Smooth muscle cell (in vitro differentiated cells): Measurements from ENCODE around the gene NF1. TPM values are rescaled to one million over a fixed set of nuclear protein-coding genes. Genes with fewer than 3 reads are reported as not detected.

ENCODE experiments used
- DNase-seq: peaks from one replicate; lab custom pipeline; 2025; ENCODE audit not compliant: unreplicated experiment; lab: John Stamatoyannopoulos, UW
- H2AFZ ChIP-seq: fragments of 200-600 bp; sonication (generic); 2 replicates; pipeline ENCODE4 v1.6.0; 2016; ENCODE audit warnings: antibody characterized with exemption, low read depth, mild to moderate bottlenecking
- H3F3A ChIP-seq: fragments of 200-600 bp; sonication (generic); 2 replicates; pipeline ENCODE4 v1.6.0; 2017; ENCODE audit warnings: antibody characterized with exemption, low read depth
- H3K27ac ChIP-seq: fragments of 200-600 bp; sonication (generic); 2 replicates; pipeline ENCODE4 v1.5.1; 2016; ENCODE audit warnings: low read depth, mild to moderate bottlenecking
- H3K27me3 ChIP-seq: fragments of 200-600 bp; sonication (generic); 2 replicates; pipeline ENCODE4 v1.6.1; 2016; ENCODE audit warnings: low read depth, mild to moderate bottlenecking
- H3K36me3 ChIP-seq: fragments of 200-600 bp; sonication (generic); 2 replicates; pipeline ENCODE4 v1.5.1; 2016; ENCODE audit warnings: low read depth
- H3K4me1 ChIP-seq: fragments of 200-600 bp; sonication (generic); 2 replicates; pipeline ENCODE4 v1.5.1; 2016; ENCODE audit warnings: low read depth
- H3K4me2 ChIP-seq: fragments of 200-600 bp; sonication (generic); 2 replicates; pipeline ENCODE4 v1.6.0; 2016; ENCODE audit warnings: mild to moderate bottlenecking
- H3K4me3 ChIP-seq: fragments of 200-600 bp; sonication (generic); 2 replicates; pipeline ENCODE4 v1.5.1; 2016; ENCODE audit warnings: mild to moderate bottlenecking
- H3K79me2 ChIP-seq: fragments of 200-600 bp; sonication (generic); 2 replicates; pipeline ENCODE4 v1.6.0; 2016; ENCODE audit warnings: low read depth, mild to moderate bottlenecking
- H3K9ac ChIP-seq: fragments of 200-600 bp; sonication (generic); 2 replicates; pipeline ENCODE4 v1.6.0; 2016; ENCODE audit warnings: low read depth
- H3K9me3 ChIP-seq: fragments of 200-600 bp; sonication (generic); replicated peaks from 2 replicates; pipeline ENCODE4 v1.5.1; 2016; ENCODE audit warnings: low read depth
- H4K20me1 ChIP-seq: fragments of 200-600 bp; sonication (generic); 2 replicates; pipeline ENCODE4 v1.6.0; 2016; ENCODE audit warnings: low read depth
- WGBS: methylation state at CpG from one replicate; pipeline ENCODE4 v1.1.7; 2016; ENCODE audit warnings: low lambda C conversion rate; 5-methylcytosine and 5-hydroxymethylcytosine counted together
- polyA plus RNA-seq: library from polyadenylated mRNA; unstranded; fragments of >200 nt; fragmentation: Nextera tagmentation; extraction: Ambion mirVana; gene quantifications from 2 replicates; pipeline ENCODE4 v1.2.1, GENCODE V29; 2016
- total RNA-seq: library from RNA; depleted of rRNA; stranded (reverse); fragments of >200 nt; gene quantifications from 2 replicates; pipeline ENCODE4 v1.2.3, GENCODE V29; 2014
- TF ChIP-seq, protein P1 (sequence below): fragments of 200-600 bp; sonication (generic); IDR thresholded peaks from 2 replicates; pipeline ENCODE4 v1.5.1; 2017; ENCODE audit warnings: borderline replicate concordance, mild to moderate bottlenecking, antibody characterized with exemption; ENCODE audit not compliant: insufficient read depth, poor library complexity, severe bottlenecking

Gene NF1
- total and polyA plus RNA-seq, 2 experiments from 2014 or later: 7.6 to 74.3 TPM

DNA sequence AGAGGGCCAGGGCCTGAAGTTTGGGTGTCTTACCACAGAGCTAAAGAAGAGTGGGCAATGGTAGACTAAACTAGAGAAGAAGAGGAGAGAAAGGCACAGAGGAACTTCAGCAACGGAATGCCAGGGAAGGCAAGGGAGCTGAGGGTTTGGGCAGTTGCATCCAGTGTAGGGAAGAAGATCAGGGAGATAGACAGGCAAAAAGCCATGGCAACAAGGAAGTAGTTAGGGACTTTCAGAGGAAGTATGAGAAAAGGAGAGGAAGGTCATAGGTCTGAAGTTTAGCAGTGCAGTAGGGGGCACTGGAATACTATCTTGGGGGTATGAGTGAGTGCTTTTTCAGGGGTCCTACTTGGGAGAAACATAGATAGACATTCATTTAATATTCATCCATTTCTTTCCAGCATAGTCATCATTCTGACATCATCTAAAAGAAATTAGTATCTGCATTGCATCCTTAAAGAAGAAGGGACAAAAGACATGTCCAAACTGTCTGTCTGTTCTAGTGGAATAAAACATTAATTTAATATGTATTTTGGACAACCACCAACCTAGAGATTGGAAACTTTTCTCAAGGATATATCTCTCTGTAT, 2.2 kb upstream of the NF1 start:
- Histone ChIP-seq H3K9me3 (no peaks in the 10 kb centered on the region), H3K36me3 (no peaks in the 10 kb centered on the region), H3F3A (peaks cover 12% of the 10 kb centered on the region), H3K79me2 (peaks cover 23% of the 10 kb centered on the region), H3K27me3 (no peaks in the 10 kb centered on the region), H3K4me3 (no peak overlapping the region), H3K4me1 (peaks cover 8% of the 10 kb centered on the region), H4K20me1 (peaks cover 17% of the 10 kb centered on the region), H3K9ac (no peak overlapping the region), H2AFZ (no peak overlapping the region), H3K4me2 (no peak overlapping the region), H3K27ac (peak overlapping the region; percentile 32)
- WGBS: 86% methylated on average over 1 of the region's 1 CpG
- DNase-seq: no peak
- TF ChIP-seq, protein P1, sequence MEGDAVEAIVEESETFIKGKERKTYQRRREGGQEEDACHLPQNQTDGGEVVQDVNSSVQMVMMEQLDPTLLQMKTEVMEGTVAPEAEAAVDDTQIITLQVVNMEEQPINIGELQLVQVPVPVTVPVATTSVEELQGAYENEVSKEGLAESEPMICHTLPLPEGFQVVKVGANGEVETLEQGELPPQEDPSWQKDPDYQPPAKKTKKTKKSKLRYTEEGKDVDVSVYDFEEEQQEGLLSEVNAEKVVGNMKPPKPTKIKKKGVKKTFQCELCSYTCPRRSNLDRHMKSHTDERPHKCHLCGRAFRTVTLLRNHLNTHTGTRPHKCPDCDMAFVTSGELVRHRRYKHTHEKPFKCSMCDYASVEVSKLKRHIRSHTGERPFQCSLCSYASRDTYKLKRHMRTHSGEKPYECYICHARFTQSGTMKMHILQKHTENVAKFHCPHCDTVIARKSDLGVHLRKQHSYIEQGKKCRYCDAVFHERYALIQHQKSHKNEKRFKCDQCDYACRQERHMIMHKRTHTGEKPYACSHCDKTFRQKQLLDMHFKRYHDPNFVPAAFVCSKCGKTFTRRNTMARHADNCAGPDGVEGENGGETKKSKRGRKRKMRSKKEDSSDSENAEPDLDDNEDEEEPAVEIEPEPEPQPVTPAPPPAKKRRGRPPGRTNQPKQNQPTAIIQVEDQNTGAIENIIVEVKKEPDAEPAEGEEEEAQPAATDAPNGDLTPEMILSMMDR: no peak

DNA sequence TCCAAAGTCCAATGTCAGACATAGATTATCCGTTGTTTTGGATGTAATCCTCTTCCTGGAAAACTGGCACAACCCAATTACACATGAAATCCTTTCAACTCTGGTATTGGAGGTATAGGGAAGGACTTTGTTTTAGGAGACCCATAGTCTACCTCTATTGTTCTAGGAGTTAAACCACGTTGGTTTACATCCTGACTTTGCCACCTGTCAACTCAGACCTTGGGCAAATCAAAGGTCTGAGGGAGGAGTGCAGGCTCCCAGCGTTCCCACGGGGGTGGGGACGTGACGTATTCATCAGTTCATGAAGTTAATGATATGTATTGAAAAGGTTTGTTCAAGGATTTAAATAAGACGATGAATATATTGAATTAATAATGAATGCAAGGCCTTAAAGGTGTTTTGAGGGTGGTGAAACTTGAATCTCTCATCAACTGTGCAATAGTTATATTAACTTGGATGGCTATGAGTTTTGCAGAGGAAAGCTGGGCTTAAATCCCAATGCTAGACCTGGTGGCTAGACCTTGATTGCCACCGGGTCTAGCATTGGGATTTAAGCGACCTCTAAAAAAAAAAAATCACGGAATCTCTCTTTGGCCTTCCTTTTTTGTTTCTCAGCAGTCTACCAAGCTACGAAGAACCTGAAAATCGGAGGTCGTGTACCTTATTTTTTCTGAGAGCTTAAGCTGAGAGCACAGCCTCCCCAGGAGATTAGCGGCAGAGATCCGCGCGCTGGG, 744 bp upstream of the NF1 start:
- 31% methylated on average over 17 of the region's 17 CpGs for WGBS
- peaks cover 30% of the 10 kb centered on the region for H4K20me1 ChIP-seq
- TF ChIP-seq, protein P1: no peak
- no peaks in the 10 kb centered on the region for H3K9me3 ChIP-seq
- peak overlapping the region; percentile 99 for H3K9ac ChIP-seq
- peak overlapping the region; percentile 99 for H3K4me2 ChIP-seq
- no peak for DNase-seq
- H3K36me3 ChIP-seq: no peaks in the 10 kb centered on the region
- H3K27me3 ChIP-seq: no peaks in the 10 kb centered on the region
- H3K4me1 ChIP-seq: peaks cover 8% of the 10 kb centered on the region
- H3K79me2 ChIP-seq: peaks cover 38% of the 10 kb centered on the region
- peaks cover 12% of the 10 kb centered on the region for H3F3A ChIP-seq
- H3K4me3 ChIP-seq: peak overlapping the region; percentile 100
- peak overlapping the region; percentile 88 for H2AFZ ChIP-seq
- peak overlapping the region; percentile 97 for H3K27ac ChIP-seq

DNA sequence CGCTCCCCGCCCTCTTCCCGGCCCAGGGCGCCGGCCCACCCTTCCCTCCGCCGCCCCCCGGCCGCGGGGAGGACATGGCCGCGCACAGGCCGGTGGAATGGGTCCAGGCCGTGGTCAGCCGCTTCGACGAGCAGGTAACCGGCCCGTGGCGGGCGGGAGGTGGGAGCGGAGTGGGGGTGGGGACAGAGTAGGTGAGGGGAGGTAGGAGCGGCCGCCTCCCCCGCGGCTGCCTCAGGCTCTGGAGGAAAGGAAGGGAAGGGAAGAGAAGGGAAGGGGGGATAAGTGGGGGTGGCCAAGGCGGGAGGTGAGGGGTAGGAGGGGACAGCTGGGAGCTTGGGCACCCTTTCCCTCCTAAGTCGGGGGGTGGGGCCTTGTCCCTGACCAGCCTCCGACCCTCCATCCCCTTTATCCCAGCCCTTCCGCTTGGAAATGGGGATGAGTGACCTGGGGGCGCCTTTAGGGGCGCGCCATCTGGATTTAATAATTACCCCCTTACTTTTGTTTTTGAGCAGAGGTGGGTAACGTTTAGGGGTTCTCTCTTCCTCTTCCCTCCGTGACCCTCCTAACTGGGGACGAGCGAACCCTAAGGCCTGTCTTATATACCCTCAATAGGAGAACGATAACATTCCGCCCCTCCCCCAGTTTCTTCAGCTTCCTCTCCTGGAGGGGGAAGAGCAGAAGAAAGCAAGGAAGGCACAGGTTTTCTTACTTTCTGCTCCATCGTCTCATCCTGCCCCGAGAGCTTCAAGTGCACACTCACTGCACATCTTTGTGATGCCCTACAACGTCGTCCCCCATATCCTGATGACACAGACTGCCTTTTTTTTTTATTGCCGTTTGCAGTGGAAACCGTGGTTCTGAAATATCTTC, 694 bp downstream of the NF1 start:
- TF ChIP-seq, protein P1: no peak
- Histone ChIP-seq H3K4me3 (peak overlapping the region; percentile 100), H3K36me3 (no peaks in the 10 kb centered on the region), H3K27me3 (no peaks in the 10 kb centered on the region), H3K27ac (peak overlapping the region; percentile 97), H4K20me1 (peaks cover 44% of the 10 kb centered on the region), H3K79me2 (peaks cover 52% of the 10 kb centered on the region), H3F3A (peaks cover 12% of the 10 kb centered on the region), H2AFZ (peak overlapping the region; percentile 84), H3K9ac (peak overlapping the region; percentile 99), H3K4me2 (peak overlapping the region; percentile 99), H3K9me3 (no peaks in the 10 kb centered on the region), H3K4me1 (peaks cover 8% of the 10 kb centered on the region)
- peak; percentile 58 for DNase-seq
- WGBS: 2% methylated on average over 18 of the region's 45 CpGs
